HG02571 (cell line): Measurements from ENCODE around the gene PTBP1.

ENCODE experiments used
- ATAC-seq: cut with Tn5 transposase; IDR thresholded peaks from one replicate; pipeline ENCODE4 v1.9.1; 2021; ENCODE audit warnings: mild to moderate bottlenecking, moderate library complexity; ENCODE audit not compliant: unreplicated experiment

PTBP1 gene

GRCh38 chr19:772063-772462 is 25.2 kb upstream of the PTBP1 start:
- no peak for ATAC-seq

- no peak for ATAC-seq
These were observed 24.4 kb upstream of the PTBP1 start for GRCh38 chr19:772730-773436.

- no peak for ATAC-seq
These were observed 20.7 kb upstream of the PTBP1 start for GRCh38 chr19:776549-776948.

GRCh38 chr19:778910-779653 is 18.2 kb upstream of the PTBP1 start:
- ATAC-seq, result no peak

GRCh38 chr19:780935-781334 is 16.3 kb upstream of the PTBP1 start:
- no peak for ATAC-seq

- no peak for ATAC-seq
These were observed 15.5 kb upstream of the PTBP1 start for GRCh38 chr19:781800-782184.

GRCh38 chr19:782185-782877 is 14.9 kb upstream of the PTBP1 start:
- ATAC-seq, result no peak

- ATAC-seq, result no peak
These were observed 14.2 kb upstream of the PTBP1 start for GRCh38 chr19:782878-783668.

GRCh38 chr19:784541-784940 is 12.7 kb upstream of the PTBP1 start:
- ATAC-seq, result no peak

GRCh38 chr19:787536-787935 is 9.7 kb upstream of the PTBP1 start:
- no peak for ATAC-seq

- ATAC-seq, result no peak
These were observed 8.6 kb upstream of the PTBP1 start for GRCh38 chr19:788686-788982.

GRCh38 chr19:788983-789700 is 8.1 kb upstream of the PTBP1 start:
- ATAC-seq, result no peak

GRCh38 chr19:789701-790060 is 7.6 kb upstream of the PTBP1 start:
- ATAC-seq, result no peak

GRCh38 chr19:791007-791566 is 6.2 kb upstream of the PTBP1 start:
- no peak for ATAC-seq

GRCh38 chr19:791567-792305 is 5.5 kb upstream of the PTBP1 start:
- ATAC-seq, result no peak

GRCh38 chr19:792306-792885 is 4.9 kb upstream of the PTBP1 start:
- no peak for ATAC-seq

GRCh38 chr19:793806-794205 is 3.4 kb upstream of the PTBP1 start:
- ATAC-seq, result no peak

- ATAC-seq, result no peak
These were observed 2.1 kb upstream of the PTBP1 start for GRCh38 chr19:795073-795611.
